Measurements from ENCODE around the gene PPARD. TPM values are rescaled to one million over a fixed set of nuclear protein-coding genes. Genes with fewer than 3 reads are reported as not detected.

PPARD gene
- total RNA-seq, 2 donors from 2014 or later = 21.2 to 24.1 TPM

GRCh38 chr6:35370785-35371493 lies 28.6 kb downstream of the PPARD start:
- Histone ChIP-seq H3K4me3 (no peak overlapping the region), H3K4me1 (replicated peaks) (no peaks in the 10 kb centered on the region), H3K36me3 (no peaks in the 10 kb centered on the region), H3K27me3 (replicated peaks; ENCODE audit: insufficient read depth) (no peaks in the 10 kb centered on the region), H3K9me3 (no peaks in the 10 kb centered on the region), H3K27ac (no peak overlapping the region)
- intact Hi-C loops (cut with DNase I) = no loop called here
- TF ChIP-seq CTCF (IDR thresholded peaks at IDR 0.05) = no peak
- no peak for TF ChIP-seq POLR2A (IDR thresholded peaks at IDR 0.05)
- TF ChIP-seq POLR2AphosphoS5 (IDR thresholded peaks at IDR 0.05) = no peak
- no peak for DNase-seq (ENCODE audit: low spot score)
- 80% methylated on average over 9 of the region's 9 CpGs for WGBS

GRCh38 chr6:35371494-35372262 lies 29.3 kb downstream of the PPARD start:
- no peak for DNase-seq (ENCODE audit: low spot score)
- TF ChIP-seq POLR2AphosphoS5 (IDR thresholded peaks at IDR 0.05) (no peak), POLR2A (IDR thresholded peaks at IDR 0.05) (no peak), CTCF (IDR thresholded peaks at IDR 0.05) (no peak)
- no peak overlapping the region for H3K27ac ChIP-seq
- no peaks in the 10 kb centered on the region for H3K4me1 ChIP-seq (replicated peaks)
- H3K36me3 ChIP-seq = no peaks in the 10 kb centered on the region
- no peaks in the 10 kb centered on the region for H3K27me3 ChIP-seq (replicated peaks; ENCODE audit: insufficient read depth)
- WGBS = 87% methylated on average over 8 of the region's 8 CpGs
- H3K9me3 ChIP-seq = no peaks in the 10 kb centered on the region
- H3K4me3 ChIP-seq = no peak overlapping the region
- intact Hi-C loops (cut with DNase I) = no loop called here

- Histone ChIP-seq H3K27ac (no peak overlapping the region), H3K4me3 (no peak overlapping the region), H3K4me1 (replicated peaks) (no peaks in the 10 kb centered on the region), H3K36me3 (no peaks in the 10 kb centered on the region), H3K27me3 (replicated peaks; ENCODE audit: insufficient read depth) (no peaks in the 10 kb centered on the region), H3K9me3 (no peaks in the 10 kb centered on the region)
- TF ChIP-seq CTCF (IDR thresholded peaks at IDR 0.05) = no peak
- TF ChIP-seq POLR2A (IDR thresholded peaks at IDR 0.05) = no peak
- intact Hi-C loops (cut with DNase I) = no loop called here
- DNase-seq (ENCODE audit: low spot score) = no peak
These were observed 30.3 kb downstream of the PPARD start for GRCh38 chr6:35372633-35373032.

- no peak for DNase-seq (ENCODE audit: low spot score)
- H3K27ac ChIP-seq = no peak overlapping the region
- TF ChIP-seq POLR2AphosphoS5 (IDR thresholded peaks at IDR 0.05) (no peak), CTCF (IDR thresholded peaks at IDR 0.05) (no peak), POLR2A (IDR thresholded peaks at IDR 0.05) (no peak)
- intact Hi-C loops (cut with DNase I) = no loop called here
- H3K36me3 ChIP-seq = no peaks in the 10 kb centered on the region
- H3K9me3 ChIP-seq = no peaks in the 10 kb centered on the region
- H3K4me3 ChIP-seq = no peak overlapping the region
- H3K4me1 ChIP-seq (replicated peaks) = no peaks in the 10 kb centered on the region
- no peaks in the 10 kb centered on the region for H3K27me3 ChIP-seq (replicated peaks; ENCODE audit: insufficient read depth)
- 97% methylated on average over 2 of the region's 2 CpGs for WGBS
These were observed 33.9 kb downstream of the PPARD start for GRCh38 chr6:35376281-35376680.

GRCh38 chr6:35377002-35377401 lies 34.6 kb downstream of the PPARD start:
- Histone ChIP-seq H3K9me3 (no peaks in the 10 kb centered on the region), H3K27me3 (replicated peaks; ENCODE audit: insufficient read depth) (no peaks in the 10 kb centered on the region), H3K4me3 (no peak overlapping the region), H3K36me3 (no peaks in the 10 kb centered on the region), H3K4me1 (replicated peaks) (no peaks in the 10 kb centered on the region), H3K27ac (no peak overlapping the region)
- 52% methylated on average over 7 of the region's 7 CpGs for WGBS
- TF ChIP-seq CTCF (IDR thresholded peaks at IDR 0.05) = no peak
- TF ChIP-seq POLR2AphosphoS5 (IDR thresholded peaks at IDR 0.05) = no peak
- no peak for TF ChIP-seq POLR2A (IDR thresholded peaks at IDR 0.05)
- intact Hi-C loops (cut with DNase I) = no loop called here
- DNase-seq (ENCODE audit: low spot score) = no peak
